SK-N-SH (cell line): ENCODE results near the gene PSMB5. TPM values are rescaled to one million over a fixed set of nuclear protein-coding genes. Genes with fewer than 3 reads are reported as not detected.

ENCODE experiments used
- CTCF ChIA-PET: fragments of 300-600, 350-600 bp; formaldehyde crosslinking; extraction: SDS; loops from one replicate; lab custom pipeline; 2021; lab: Yijun Ruan, JAX
- POLR2A ChIA-PET: fragments of 350-600 bp; sonication (Branson Sonifier 250); formaldehyde crosslinking; extraction: SDS; loops from one replicate; lab custom pipeline; 2020; ENCODE audit warnings: antibody characterized with exemption, inconsistent platforms; lab: Yijun Ruan, JAX
- DNase-seq: peaks from one replicate; pipeline ENCODE4 v3.0.0; 2012
- H2AFZ ChIP-seq: fragments of 200-600 bp; sonication (generic); 2 replicates; pipeline ENCODE4 v1.8.1; 2016; ENCODE audit warnings: antibody characterized with exemption, mild to moderate bottlenecking, low read depth
- H3F3A ChIP-seq: fragments of 200-600 bp; sonication (generic); replicated peaks from 2 replicates; pipeline ENCODE3; 2016; ENCODE audit warnings: antibody characterized with exemption, mild to moderate bottlenecking; ENCODE audit not compliant: insufficient read depth
- H3K27ac ChIP-seq, 2 experiments: fragments of 200-500 bp in 1 of 2; fragments of 200-600 bp in 1 of 2; sonication (Bioruptor generic) in 1 of 2; sonication (generic), shearing (Covaris generic) in 1 of 2; 2 replicates each; pipeline versions ENCODE4 v1.5.1 to v1.6.1; 2014 to 2016; ENCODE audit warnings: low read depth in 2 of 2, inconsistent platforms in 1 of 2, low read length in 1 of 2, mild to moderate bottlenecking in 1 of 2, mixed read lengths in 1 of 2
- H3K27me3 ChIP-seq: fragments of 200-600 bp; sonication (generic), shearing (Covaris generic); 2 replicates; pipeline ENCODE4 v1.6.1; 2016; ENCODE audit warnings: mixed run types; ENCODE audit not compliant: insufficient read depth
- H3K36me3 ChIP-seq, 2 experiments: fragments of 200-500 bp in 1 of 2; fragments of 200-600 bp in 1 of 2; sonication (Bioruptor generic) in 1 of 2; sonication (generic) in 1 of 2; replicated peaks in 1 of 2; 2 replicates each; pipeline versions ENCODE3 to v1.5.1; 2014 to 2016; ENCODE audit warnings: low read length in 1 of 2, mild to moderate bottlenecking in 1 of 2; ENCODE audit not compliant: insufficient read depth in 2 of 2, control insufficient read depth in 1 of 2
- H3K4me1 ChIP-seq, 2 experiments: fragments of 200-500 bp in 1 of 2; fragments of 200-600 bp in 1 of 2; sonication (Bioruptor generic) in 1 of 2; sonication (generic), shearing (Covaris generic) in 1 of 2; 2 replicates each; pipeline versions ENCODE4 v1.5.1 to v1.6.1; 2014 to 2016; ENCODE audit warnings: low read depth in 1 of 2, low read length in 1 of 2, mixed run types in 1 of 2; ENCODE audit not compliant: insufficient read depth in 2 of 2, control insufficient read depth in 1 of 2
- H3K4me2 ChIP-seq: fragments of 200-600 bp; sonication (generic), shearing (Covaris generic); 2 replicates; pipeline ENCODE4 v1.6.1; 2017; ENCODE audit warnings: mixed run types
- H3K4me3 ChIP-seq, 2 experiments: fragments of 200-500 bp in 1 of 2; fragments of 200-600 bp in 1 of 2; sonication (Bioruptor generic) in 1 of 2; sonication (generic), shearing (Covaris generic) in 1 of 2; 2 replicates each; pipeline versions ENCODE4 v1.5.1 to v1.8.1; 2014 to 2016; ENCODE audit warnings: low read depth in 2 of 2, inconsistent platforms in 1 of 2, low read length in 1 of 2, mild to moderate bottlenecking in 1 of 2, mixed read lengths in 1 of 2, moderate library complexity in 1 of 2
- H3K79me2 ChIP-seq: fragments of 200-600 bp; sonication (generic); 2 replicates; pipeline ENCODE4 v1.8.1; 2017; ENCODE audit warnings: mild to moderate bottlenecking; ENCODE audit not compliant: insufficient read depth
- H3K9ac ChIP-seq: fragments of 200-600 bp; sonication (generic); 2 replicates; pipeline ENCODE4 v1.6.1; 2017; ENCODE audit warnings: mixed run types
- H3K9me2 ChIP-seq: fragments of 200-600 bp; sonication (generic); 2 replicates; pipeline ENCODE4 v1.6.1; 2017; ENCODE audit warnings: mixed run types
- H3K9me3 ChIP-seq: fragments of 200-600 bp; sonication (generic); 2 replicates; pipeline ENCODE4 v1.6.1; 2017; ENCODE audit warnings: mixed run types, mild to moderate bottlenecking, moderate library complexity
- H4K20me1 ChIP-seq: fragments of 200-600 bp; sonication (generic); 2 replicates; pipeline ENCODE4 v1.6.1; 2017; ENCODE audit warnings: mild to moderate bottlenecking, mixed run types; ENCODE audit not compliant: insufficient read depth
- CHD2 ChIP-seq: fragments of 150-350 bp; IDR thresholded peaks from 2 replicates; pipeline ENCODE4 v1.6.1; 2018; ENCODE audit warnings: low read length; ENCODE audit not compliant: partially characterized antibody
- FOSL2 ChIP-seq: IDR thresholded peaks from 2 replicates; pipeline ENCODE4 v1.4.0; 2012; ENCODE audit warnings: low read depth, mild to moderate bottlenecking, moderate library complexity, borderline replicate concordance
- JUND ChIP-seq: IDR thresholded peaks from 2 replicates; pipeline ENCODE4 v1.4.0; 2012
- MEF2A ChIP-seq: IDR thresholded peaks from 2 replicates; pipeline ENCODE4 v1.4.0; 2012; ENCODE audit warnings: low read depth, borderline replicate concordance
- MXI1 ChIP-seq: IDR thresholded peaks from 2 replicates; pipeline ENCODE4 v1.6.1; 2012; ENCODE audit warnings: mild to moderate bottlenecking, low read depth, low read length, improper control_type of control experiment
- NRF1 ChIP-seq: IDR thresholded peaks from 2 replicates; pipeline ENCODE4 v1.6.1; 2012; ENCODE audit warnings: low read depth, mild to moderate bottlenecking, low read length
- POLR2AphosphoS5 ChIP-seq: IDR thresholded peaks from 2 replicates; pipeline ENCODE4 v1.6.1; 2012; ENCODE audit warnings: low read depth, low read length
- RCOR1 ChIP-seq: fragments of 150-350 bp; IDR thresholded peaks from 2 replicates; pipeline ENCODE4 v1.6.1; 2017; ENCODE audit warnings: antibody characterized with exemption, low read length
- RXRA ChIP-seq: IDR thresholded peaks from 2 replicates; pipeline ENCODE4 v1.4.0; 2012; ENCODE audit warnings: low read depth, mild to moderate bottlenecking, borderline replicate concordance
- SMC3 ChIP-seq: IDR thresholded peaks from 2 replicates; pipeline ENCODE4 v1.6.1; 2012; ENCODE audit warnings: low read depth, low read length, improper control_type of control experiment
- TEAD4 ChIP-seq: IDR thresholded peaks from 2 replicates; pipeline ENCODE4 v1.4.0; 2012; ENCODE audit warnings: mild to moderate bottlenecking, borderline replicate concordance; ENCODE audit not compliant: insufficient read depth
- YY1 ChIP-seq: IDR thresholded peaks from 2 replicates; pipeline ENCODE4 v1.4.0; 2012; ENCODE audit warnings: low read depth, mild to moderate bottlenecking
- WGBS: methylation state at CpG from one replicate; pipeline ENCODE4 v1.1.6; 2017; ENCODE audit warnings: low lambda C conversion rate; 5-methylcytosine and 5-hydroxymethylcytosine counted together
- polyA plus RNA-seq, 3 experiments: library from polyadenylated mRNA; depleted of rRNA; stranded (reverse); fragments of >200 nt; gene quantifications; 2 replicates each; pipeline ENCODE4 v1.2.3, GENCODE V29; 2012
- TF ChIP-seq, protein P1 (sequence below): IDR thresholded peaks from 2 replicates; pipeline ENCODE4 v1.4.0; 2012; ENCODE audit warnings: low read depth
- TF ChIP-seq, protein P2 (sequence below): fragments of 200-600 bp; sonication (generic); IDR thresholded peaks from 2 replicates; pipeline ENCODE4 v1.6.1; 2017; ENCODE audit warnings: antibody characterized with exemption, mild to moderate bottlenecking, moderate library complexity
- TF ChIP-seq, protein P3 (sequence below): fragments of 150-350 bp; IDR thresholded peaks from 2 replicates; pipeline ENCODE4 v1.6.1; 2017; ENCODE audit warnings: antibody characterized with exemption, low read length, low read depth, borderline replicate concordance

The PSMB5 gene
- polyA plus RNA-seq, 1 of the 3 experiments (the other 2 are of a cell fraction): 337 TPM

DNA sequence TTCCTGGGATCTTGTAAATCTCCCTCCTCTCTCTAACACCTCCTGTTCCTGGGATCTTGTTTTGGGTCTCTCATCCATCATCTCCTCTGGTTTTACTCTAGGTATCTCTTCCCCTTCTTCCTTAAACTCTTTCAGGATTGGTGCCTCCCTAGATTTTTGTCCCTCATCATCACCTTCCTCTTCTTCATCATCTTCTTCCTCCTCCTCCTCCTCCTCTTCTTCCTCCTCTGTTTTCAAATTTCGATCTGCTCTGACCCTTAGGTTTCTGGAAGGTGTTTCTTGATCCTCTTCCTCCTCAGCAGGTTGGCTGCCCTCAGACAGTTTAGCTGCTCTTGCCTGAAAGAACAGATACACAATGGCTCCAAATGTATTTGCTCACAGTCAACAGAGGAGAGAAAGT, 45.8 kb upstream of the PSMB5 start:
- no peak for DNase-seq
- 64% methylated on average over 1 of the region's 1 CpG for WGBS
- H3K4me3 ChIP-seq: no peak overlapping the region
- no peak overlapping the region for H2AFZ ChIP-seq
- peak overlapping the region in 1 of 2 experiments; percentile 75; a peak in 2 of 4 replicates for H3K27ac ChIP-seq
- peaks cover 55% of the 10 kb centered on the region for H3K79me2 ChIP-seq
- CTCF ChIA-PET: interaction anchor here (1.1 to 5.8 kb wide), 3 partner anchors 9 to 106 kb away, joined by 3 to 68 read pairs (median 10); no protein-coding TSS in a partner anchor
- no peaks in the 10 kb centered on the region for H3K27me3 ChIP-seq
- POLR2A ChIA-PET: no interaction called here
- no peaks in the 10 kb centered on the region for H3K9me3 ChIP-seq
- H3K9me2 ChIP-seq: no peaks in the 10 kb centered on the region
- no peak overlapping the region for H3K4me2 ChIP-seq
- H3F3A ChIP-seq: peaks cover 41% of the 10 kb centered on the region
- peaks cover 0 to 22% of the 10 kb centered on the region in 2 experiments; a peak in 2 of 4 replicates for H3K4me1 ChIP-seq
- no peak overlapping the region for H3K9ac ChIP-seq
- peaks cover 71 to 86% of the 10 kb centered on the region in 2 experiments for H3K36me3 ChIP-seq
- no peaks in the 10 kb centered on the region for H4K20me1 ChIP-seq
- no peak for TF ChIP-seq CHD2
- no peak for TF ChIP-seq YY1
- TF ChIP-seq RXRA: no peak
- no peak for TF ChIP-seq FOSL2
- no peak for TF ChIP-seq MXI1
- TF ChIP-seq, protein P1, sequence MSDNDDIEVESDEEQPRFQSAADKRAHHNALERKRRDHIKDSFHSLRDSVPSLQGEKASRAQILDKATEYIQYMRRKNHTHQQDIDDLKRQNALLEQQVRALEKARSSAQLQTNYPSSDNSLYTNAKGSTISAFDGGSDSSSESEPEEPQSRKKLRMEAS: no peak
- TF ChIP-seq, protein P2, sequence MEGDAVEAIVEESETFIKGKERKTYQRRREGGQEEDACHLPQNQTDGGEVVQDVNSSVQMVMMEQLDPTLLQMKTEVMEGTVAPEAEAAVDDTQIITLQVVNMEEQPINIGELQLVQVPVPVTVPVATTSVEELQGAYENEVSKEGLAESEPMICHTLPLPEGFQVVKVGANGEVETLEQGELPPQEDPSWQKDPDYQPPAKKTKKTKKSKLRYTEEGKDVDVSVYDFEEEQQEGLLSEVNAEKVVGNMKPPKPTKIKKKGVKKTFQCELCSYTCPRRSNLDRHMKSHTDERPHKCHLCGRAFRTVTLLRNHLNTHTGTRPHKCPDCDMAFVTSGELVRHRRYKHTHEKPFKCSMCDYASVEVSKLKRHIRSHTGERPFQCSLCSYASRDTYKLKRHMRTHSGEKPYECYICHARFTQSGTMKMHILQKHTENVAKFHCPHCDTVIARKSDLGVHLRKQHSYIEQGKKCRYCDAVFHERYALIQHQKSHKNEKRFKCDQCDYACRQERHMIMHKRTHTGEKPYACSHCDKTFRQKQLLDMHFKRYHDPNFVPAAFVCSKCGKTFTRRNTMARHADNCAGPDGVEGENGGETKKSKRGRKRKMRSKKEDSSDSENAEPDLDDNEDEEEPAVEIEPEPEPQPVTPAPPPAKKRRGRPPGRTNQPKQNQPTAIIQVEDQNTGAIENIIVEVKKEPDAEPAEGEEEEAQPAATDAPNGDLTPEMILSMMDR: no peak
- TF ChIP-seq, protein P3, sequence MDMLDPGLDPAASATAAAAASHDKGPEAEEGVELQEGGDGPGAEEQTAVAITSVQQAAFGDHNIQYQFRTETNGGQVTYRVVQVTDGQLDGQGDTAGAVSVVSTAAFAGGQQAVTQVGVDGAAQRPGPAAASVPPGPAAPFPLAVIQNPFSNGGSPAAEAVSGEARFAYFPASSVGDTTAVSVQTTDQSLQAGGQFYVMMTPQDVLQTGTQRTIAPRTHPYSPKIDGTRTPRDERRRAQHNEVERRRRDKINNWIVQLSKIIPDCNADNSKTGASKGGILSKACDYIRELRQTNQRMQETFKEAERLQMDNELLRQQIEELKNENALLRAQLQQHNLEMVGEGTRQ: no peak
- TF ChIP-seq POLR2AphosphoS5: no peak
- TF ChIP-seq NRF1: no peak
- no peak for TF ChIP-seq JUND
- TF ChIP-seq SMC3: no peak
- no peak for TF ChIP-seq TEAD4

DNA sequence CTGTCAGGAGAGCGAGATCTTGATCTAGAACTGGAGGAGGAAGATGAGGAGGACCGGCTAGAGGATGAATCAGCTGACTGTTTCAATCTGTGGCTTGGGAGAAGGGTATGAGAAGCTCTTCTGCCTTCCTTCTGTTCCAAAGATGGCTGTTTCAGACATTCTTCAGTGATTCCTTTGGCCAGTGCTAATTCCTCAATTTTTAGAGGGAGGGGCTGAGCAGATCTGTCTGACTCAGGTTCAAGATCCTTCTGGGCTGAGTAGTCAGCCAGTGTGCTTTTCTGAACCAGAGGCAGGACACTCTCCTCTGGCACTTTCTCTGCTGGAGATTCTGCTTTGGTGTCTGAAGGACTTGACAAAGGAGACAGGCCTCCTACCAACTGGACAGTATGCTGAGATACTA, 45.0 kb upstream of the PSMB5 start:
- no peak for TF ChIP-seq RCOR1
- TF ChIP-seq, protein P2: no peak
- no peak for TF ChIP-seq MXI1
- no peak for TF ChIP-seq POLR2AphosphoS5
- TF ChIP-seq MEF2A: no peak
- 88% methylated on average over 2 of the region's 2 CpGs for WGBS

More for the DNA sequence above, 45.0 kb upstream of the PSMB5 start:
- CTCF ChIA-PET: interaction anchor here (2.5 to 5.8 kb wide), 3 partner anchors 8 to 19 kb away, joined by 10 to 68 read pairs (median 41); partner anchors contain the start of gene CDH24
- no peak for DNase-seq
- peaks cover 73 to 87% of the 10 kb centered on the region in 2 experiments for H3K36me3 ChIP-seq
- no peak overlapping the region for H3K4me3 ChIP-seq
- no peak overlapping the region for H3K9ac ChIP-seq
- no peaks in the 10 kb centered on the region for H3K27me3 ChIP-seq
- H2AFZ ChIP-seq: no peak overlapping the region
- H3F3A ChIP-seq: peaks cover 45% of the 10 kb centered on the region
- no peaks in the 10 kb centered on the region for H3K9me3 ChIP-seq
- H3K4me1 ChIP-seq: peaks cover 0 to 22% of the 10 kb centered on the region in 2 experiments; a peak in 2 of 4 replicates
- no peaks in the 10 kb centered on the region for H3K9me2 ChIP-seq
- H3K4me2 ChIP-seq: 0 out of 2 replicates have a peak overlapping the region, but pooled peaks have one; percentile 42
- H3K27ac ChIP-seq: peak overlapping the region in 1 of 2 experiments; percentile 75; a peak in 1 of 4 replicates
- POLR2A ChIA-PET: no interaction called here
- peaks cover 55% of the 10 kb centered on the region for H3K79me2 ChIP-seq
- H4K20me1 ChIP-seq: no peaks in the 10 kb centered on the region
